ENCODE measurements around the gene RMI2. TPM values are rescaled to one million over a fixed set of nuclear protein-coding genes. Genes with fewer than 3 reads are reported as not detected.

RMI2 gene
- total and polyA plus RNA-seq, 2 of the 8 experiments (the other 6 are each of a cell fraction or from before 2014, with no cell fraction given), result 58.2 to 96.0 TPM

- H2AK5ac ChIP-seq (ENCODE audit: low read depth, low read length), result no peak overlapping the region
- no peak overlapping the region for H3K4me2 ChIP-seq (ENCODE audit: insufficient read depth in 1 of 2, low read depth in 2 of 2, low read length in 2 of 2)
- H4K91ac ChIP-seq (replicated peaks; ENCODE audit: insufficient read length, low read length), result no peak overlapping the region
- H3K9ac ChIP-seq (replicated peaks in 1 of 4; ENCODE audit: extremely low read depth in 1 of 4, low read depth in 3 of 4, low read length in 3 of 4), result no peak overlapping the region; a peak in 1 of 7 replicates
- H4K5ac ChIP-seq (ENCODE audit: insufficient read length, low read depth, low read length), result no peak overlapping the region
- no peak overlapping the region for H3K56ac ChIP-seq (replicated peaks; ENCODE audit: insufficient read length, low read depth, low read length)
- no peak for TF ChIP-seq MAX (IDR thresholded peaks at IDR 0.05)
- TF ChIP-seq POLR2AphosphoS5 (IDR thresholded peaks at IDR 0.05; ENCODE audit: low read depth, low read length), result no peak
- TF ChIP-seq TEAD4 (IDR thresholded peaks at IDR 0.05; ENCODE audit: low read depth, low read length), result no peak
- TF ChIP-seq SP1 (IDR thresholded peaks at IDR 0.05; ENCODE audit: low read depth, low read length), result no peak
- no peak overlapping the region for H3K14ac ChIP-seq (ENCODE audit: insufficient read length)
- 72% methylated on average over 5 of the region's 5 CpGs; no CpG with 5 or more reads in 1 of the 2 experiments for WGBS, 2 experiments (ENCODE audit: extremely low coverage in 1 of 2, insufficient coverage in 1 of 2, insufficient read length in 1 of 2, insufficient replicate concordance in 2 of 2, low coverage in 1 of 2, low lambda C conversion rate in 2 of 2, missing lambda C conversion rate in 1 of 2)
- H2BK20ac ChIP-seq (ENCODE audit: low read length), result 0 out of 2 replicates have a peak overlapping the region, but pooled peaks have one; percentile 86
- no peak overlapping the region for H4K8ac ChIP-seq (ENCODE audit: extremely low read depth, insufficient read depth, low read length)
- no peaks in the 10 kb centered on the region for H3K9me3 ChIP-seq (ENCODE audit: insufficient read depth in 2 of 2, low read depth in 1 of 2, low read length in 1 of 2)
- H3K36me3 ChIP-seq (ENCODE audit: control insufficient read depth in 2 of 4, insufficient read depth in 4 of 4, low read length in 3 of 4), result no peaks in the 10 kb centered on the region
- peaks cover 5 to 18% (median 11%) of the 10 kb centered on the region in 4 experiments for H3K4me1 ChIP-seq (replicated peaks in 1 of 4; ENCODE audit: control insufficient read depth in 3 of 4, insufficient read depth in 4 of 4, low read length in 3 of 4)
- peak overlapping the region; percentile 2; the same call in 1 of the 2 replicates for H2BK12ac ChIP-seq (ENCODE audit: low read depth, low read length)
- peaks cover 3% of the 10 kb centered on the region; the same call in 1 of the 2 replicates for H3K79me1 ChIP-seq (ENCODE audit: low read depth, low read length)
- no peak overlapping the region for H3K23ac ChIP-seq (ENCODE audit: insufficient read length)
- no peak overlapping the region for H3K27ac ChIP-seq (ENCODE audit: low read depth, low read length)
- ChIA-PET CTCF (ENCODE audit: partially characterized antibody) (interaction anchor here (2.0 kb wide), 1 partner anchor 31 kb away, joined by 5 read pairs; no protein-coding TSS in a partner anchor), POLR2A (ENCODE audit: partially characterized antibody) (no interaction called here)
- no peak for FAIRE-seq
- H2AFZ ChIP-seq (ENCODE audit: low read length), result no peak overlapping the region
- peak overlapping the region; percentile 53; the same call in 1 of the 2 replicates for H2BK15ac ChIP-seq (ENCODE audit: low read length)
- H3K18ac ChIP-seq (ENCODE audit: extremely low read depth, low read length), result no peak overlapping the region
- H3K4me3 ChIP-seq (ENCODE audit: extremely low read depth in 1 of 4, insufficient read depth in 2 of 4, low read depth in 3 of 4, low read length in 4 of 4), result no peak overlapping the region
- no peaks in the 10 kb centered on the region for H3K27me3 ChIP-seq (replicated peaks in 1 of 4; ENCODE audit: control insufficient read depth in 3 of 4, extremely low read depth in 1 of 4, insufficient read depth in 3 of 4, low read length in 3 of 4)
- H3K79me2 ChIP-seq (ENCODE audit: control insufficient read depth in 1 of 2, insufficient read depth in 2 of 2, low read length in 2 of 2), result peaks cover 6 to 22% of the 10 kb centered on the region in 2 experiments
- no peak for DNase-seq (ENCODE audit: low read depth in 1 of 2, low spot score in 2 of 2)
- no peak overlapping the region for H2BK120ac ChIP-seq (replicated peaks; ENCODE audit: low read depth, low read length)
- H3K23me2 ChIP-seq (ENCODE audit: low read depth, low read length), result peaks cover 2% of the 10 kb centered on the region
- H2BK5ac ChIP-seq (ENCODE audit: low read depth, low read length), result peak overlapping the region; percentile 46; the same call in 1 of the 2 replicates
- H3K4ac ChIP-seq (replicated peaks; ENCODE audit: insufficient read length, low read depth, low read length), result no peak overlapping the region
- peaks cover 0 to 3% of the 10 kb centered on the region in 2 experiments for H4K20me1 ChIP-seq (replicated peaks in 1 of 2; ENCODE audit: control insufficient read depth in 1 of 2, insufficient read depth in 2 of 2, low read length in 2 of 2)
These were observed 3.0 kb upstream of the RMI2 start for GRCh38 chr16:11342021-11342855.
